Spleen (tissue), 11 donors: ENCODE measurements around the gene TBKBP1. TPM values are rescaled to one million over a fixed set of nuclear protein-coding genes. Genes with fewer than 3 reads are reported as not detected.

Experiments used
- DNase-seq: peaks from one replicate; pipeline ENCODE4 v3.0.0-alpha.2; 2020
- H3K27ac ChIP-seq, 8 donors: fragments of 200-600 bp; sonication (generic) in 7 of 8; 1 replicate in 4 of 8; 2 replicates in 4 of 8; pipeline versions ENCODE4 v1.5.0 to v1.8.0; 2016 to 2021; ENCODE audit warnings: inconsistent platforms in 4 of 8, mild to moderate bottlenecking in 4 of 8, moderate library complexity in 1 of 8
- H3K27me3 ChIP-seq, 7 donors: fragments of 200-600 bp; sonication (generic) in 6 of 7; replicated peaks in 1 of 7; 1 replicate in 4 of 7; 2 replicates in 3 of 7; pipeline versions ENCODE4 v1.5.0 to v1.8.0; 2016 to 2021; ENCODE audit warnings: inconsistent platforms in 3 of 7, mild to moderate bottlenecking in 1 of 7
- H3K36me3 ChIP-seq, 6 donors: fragments of 200-600 bp; sonication (generic) in 5 of 6; 1 replicate in 4 of 6; 2 replicates in 2 of 6; pipeline versions ENCODE4 v1.5.0 to v1.8.0; 2016 to 2021; ENCODE audit warnings: inconsistent platforms in 2 of 6
- H3K4me1 ChIP-seq, 6 donors: fragments of 200-600 bp; sonication (generic) in 5 of 6; 1 replicate in 3 of 6; 2 replicates in 3 of 6; pipeline versions ENCODE4 v1.5.0 to v1.8.0; 2016 to 2021; ENCODE audit warnings: inconsistent platforms in 3 of 6
- H3K4me3 ChIP-seq, 8 donors: fragments of 200-600 bp; sonication (generic) in 7 of 8; 1 replicate in 4 of 8; 2 replicates in 4 of 8; pipeline versions ENCODE4 v1.5.0 to v1.8.0; 2016 to 2021; ENCODE audit warnings: inconsistent platforms in 4 of 8, mild to moderate bottlenecking in 4 of 8, moderate library complexity in 2 of 8
- H3K9me3 ChIP-seq, 8 donors: fragments of 200-600 bp; sonication (generic) in 7 of 8; 1 replicate in 4 of 8; 2 replicates in 4 of 8; pipeline versions ENCODE4 v1.5.0 to v1.8.0; 2016 to 2021; ENCODE audit warnings: inconsistent platforms in 4 of 8
- CTCF ChIP-seq, 11 experiments: fragments of 200-600 bp in 7 of 11; fragments of 450-650 bp in 4 of 11; sonication (generic) in 4 of 11; IDR thresholded peaks in 8 of 11; conservative IDR thresholded peaks in 3 of 11; 1 replicate in 7 of 11; 2 replicates in 4 of 11; pipeline versions ENCODE4 v1.4.0 to v1.8.0; 2016 to 2021; ENCODE audit warnings: antibody characterized with exemption in 11 of 11, inconsistent platforms in 4 of 11, mild to moderate bottlenecking in 1 of 11
- POLR2A ChIP-seq, 3 donors: fragments of 450-650 bp; IDR thresholded peaks; one replicate each; pipeline ENCODE4 v1.5.1; 2017; ENCODE audit warnings: antibody characterized with exemption in 3 of 3, mild to moderate bottlenecking in 1 of 3
- POLR2AphosphoS5 ChIP-seq, 3 donors: sonication (generic); formaldehyde crosslinking; IDR thresholded peaks; one replicate each; pipeline ENCODE4 v1.5.1; 2017; ENCODE audit warnings: antibody characterized with exemption in 3 of 3
- WGBS, 5 donors: extraction: QIAGEN DNeasy Blood & Tissue Kit in 3 of 5; methylation state at CpG; one replicate each; pipeline versions ENCODE4 v1.1.5 to v1.1.7; 2013 to 2018; 5-methylcytosine and 5-hydroxymethylcytosine counted together
- intact Hi-C: fragments of 100-400 bp; cut with DNase I; formaldehyde crosslinking; loops from one replicate; pipeline ENCODE4 v1.15.0; 2023; ENCODE audit warnings: low total_unique reads
- polyA plus RNA-seq, 3 donors: library from polyadenylated mRNA; stranded (reverse); fragments of 200-250 nt; gene quantifications; one replicate each; pipeline ENCODE4 v1.2.1, GENCODE V29; 2013
- total RNA-seq, 7 donors: library from RNA; depleted of rRNA in 3 of 7; stranded (reverse); fragments of >200 nt in 3 of 7; fragmentation: NEBNext Ultra II Directional in 4 of 7; extraction: Animal tissue kit (Norgen Biotek cat#: 25700) in 4 of 7; gene quantifications; one replicate each; pipeline versions ENCODE4 v1.1.0 to v1.2.1, GENCODE V29; 2016 to 2021
- donor health status: healthy with polysubstance abuse.
- donor health status: DM: no; HTN: no; CAD: no; lungs with moderate emphysema.
- donor health status: DM: no; HTN: no; CAD: no.
- donor health status: Bipolar disorder and iron deficiency.
- donor health status: healthy.
- donor health status: DM: no; HTN: no; CAD: no.
- donor health status: DM: yes; HTN: yes; CAD: no.

The TBKBP1 gene
- total and polyA plus RNA-seq, 10 donors: 3.8 to 28.0 (median 16.9) TPM

- intact Hi-C loops: no loop called here
- Histone ChIP-seq H3K9me3 (no peaks in the 10 kb centered on the region), H3K4me1 (peaks cover 6 to 44% (median 23%) of the 10 kb centered on the region in 6 donors), H3K4me3 (no peak overlapping the region), H3K27ac (no peak overlapping the region), H3K27me3 (peaks cover 0 to 69% (median 31%) of the 10 kb centered on the region in 7 donors), H3K36me3 (no peaks in the 10 kb centered on the region)
- TF ChIP-seq POLR2A (IDR thresholded peaks at IDR 0.05): no peak
- TF ChIP-seq POLR2AphosphoS5 (IDR thresholded peaks at IDR 0.05): no peak
- TF ChIP-seq CTCF (IDR thresholded peaks at IDR 0.05 in 8 of 11, conservative IDR thresholded peaks at IDR 0.05 in 3 of 11): no peak
- WGBS, 5 donors: 88 to 97% (median 91%) methylated on average over 2 of the region's 2 CpGs
- no peak for DNase-seq
These were observed 30.7 kb downstream of the TBKBP1 start for GRCh38 chr17:47724705-47725104.

- H3K4me1 ChIP-seq: peaks cover 6 to 38% (median 14%) of the 10 kb centered on the region in 6 donors
- TF ChIP-seq CTCF (IDR thresholded peaks at IDR 0.05 in 8 of 11, conservative IDR thresholded peaks at IDR 0.05 in 3 of 11) (no peak), POLR2A (IDR thresholded peaks at IDR 0.05) (no peak), POLR2AphosphoS5 (IDR thresholded peaks at IDR 0.05) (no peak)
- intact Hi-C loops: no loop called here
- WGBS, 5 donors: 68 to 76% (median 69%) methylated on average over 13 of the region's 13 CpGs
- no peak for DNase-seq
- no peaks in the 10 kb centered on the region for H3K36me3 ChIP-seq
- no peaks in the 10 kb centered on the region for H3K9me3 ChIP-seq
- peaks cover 0 to 66% (median 25%) of the 10 kb centered on the region in 7 donors for H3K27me3 ChIP-seq
- H3K27ac ChIP-seq: no peak overlapping the region
- H3K4me3 ChIP-seq: no peak overlapping the region
These were observed 31.6 kb downstream of the TBKBP1 start for GRCh38 chr17:47725446-47726111.

- intact Hi-C loops: no loop called here
- no peaks in the 10 kb centered on the region for H3K36me3 ChIP-seq
- no peak for TF ChIP-seq POLR2AphosphoS5 (IDR thresholded peaks at IDR 0.05)
- TF ChIP-seq POLR2A (IDR thresholded peaks at IDR 0.05): no peak
- TF ChIP-seq CTCF (IDR thresholded peaks at IDR 0.05 in 8 of 11, conservative IDR thresholded peaks at IDR 0.05 in 3 of 11): no peak
- H3K27me3 ChIP-seq: peaks cover 0 to 65% (median 10%) of the 10 kb centered on the region in 7 donors
- no peak overlapping the region for H3K4me3 ChIP-seq
- WGBS, 5 donors: 75 to 87% (median 84%) methylated on average over 11 to 12 of the region's 12 CpGs
- H3K4me1 ChIP-seq: peaks cover 0 to 35% (median 5%) of the 10 kb centered on the region in 6 donors
- H3K9me3 ChIP-seq: no peaks in the 10 kb centered on the region
- no peak overlapping the region for H3K27ac ChIP-seq
- DNase-seq: peak; percentile 45
These were observed 33.1 kb downstream of the TBKBP1 start for GRCh38 chr17:47726796-47727703.

GRCh38 chr17:47727704-47728036 is 33.7 kb downstream of the TBKBP1 start:
- TF ChIP-seq POLR2AphosphoS5 (IDR thresholded peaks at IDR 0.05): no peak
- no peak for TF ChIP-seq CTCF (IDR thresholded peaks at IDR 0.05 in 8 of 11, conservative IDR thresholded peaks at IDR 0.05 in 3 of 11)
- Histone ChIP-seq H3K9me3 (no peaks in the 10 kb centered on the region), H3K4me1 (peaks cover 0 to 39% (median 10%) of the 10 kb centered on the region in 6 donors), H3K36me3 (no peaks in the 10 kb centered on the region), H3K27ac (no peak overlapping the region), H3K4me3 (no peak overlapping the region), H3K27me3 (peaks cover 0 to 65% (median 10%) of the 10 kb centered on the region in 7 donors)
- DNase-seq: peak; percentile 54
- 83 to 93% (median 91%) methylated on average over 7 to 9 of the region's 9 CpGs for WGBS, 5 donors
- intact Hi-C loops: no loop called here
